H54 (cell line): ENCODE data around the gene OR9G4.

ENCODE experiments used
- DNase-seq: peaks from one replicate; pipeline ENCODE4 v3.0.0; 2011; ENCODE audit warnings: low spot score, mixed read lengths; ENCODE audit not compliant: insufficient read length
- FAIRE-seq: peaks from 3 replicates; lab custom pipeline; 2011; peaks lifted over from hg19 to GRCh38; lab: Jason Lieb, UNC
- POLR2A ChIP-seq: IDR thresholded peaks from 2 replicates; pipeline ENCODE4 v1.6.1; 2011; ENCODE audit warnings: low read depth, mild to moderate bottlenecking, low read length

OR9G4 gene

GRCh38 chr11:56700242-56700913 lies 48.1 kb downstream of the OR9G4 start:
- FAIRE-seq (no peak), DNase-seq (no peak)
- no peak for TF ChIP-seq POLR2A

- no peak for DNase-seq
- no peak for TF ChIP-seq POLR2A
- FAIRE-seq: no peak
These were observed 49.7 kb downstream of the OR9G4 start, which contains the start of gene OR9G1 for GRCh38 chr11:56698795-56699194. Gene OR9G1 (plus strand): TSS chr11:56699095. CDS start chr11:56700388, 1,293 bp downstream.

GRCh38 chr11:56693428-56693827 lies 55.1 kb downstream of the OR9G4 start:
- DNase-seq: no peak
- no peak for FAIRE-seq
- TF ChIP-seq POLR2A: no peak
